Measurements from ENCODE around the gene PHF23.

Gene PHF23

GRCh38 chr17:7236808-7237207, 2.4 kb downstream of the PHF23 start:
- TF ChIP-seq CTCF (conservative IDR thresholded peaks at IDR 0.05) = no peak
- peak overlapping the region; percentile 81 for H3K27ac ChIP-seq

- no peak overlapping the region for H3K27ac ChIP-seq
- no peak for TF ChIP-seq CTCF (conservative IDR thresholded peaks at IDR 0.05)
Measured at GRCh38 chr17:7235693-7236665, 3.3 kb downstream of the PHF23 start.

- peak within 1 kb of the TSS; percentile 81 for H3K27ac ChIP-seq
- no peak for TF ChIP-seq CTCF (conservative IDR thresholded peaks at IDR 0.05)
Measured at GRCh38 chr17:7234083-7234951, 4.9 kb downstream of the PHF23 start, which contains the start of gene DVL2. Gene DVL2, minus strand, starts transcription at chr17:7234517. Its CDS starts 255 bp downstream, at chr17:7234262.

- no peak for TF ChIP-seq CTCF (conservative IDR thresholded peaks at IDR 0.05)
- peak overlapping the region; percentile 81 for H3K27ac ChIP-seq
Measured at GRCh38 chr17:7233701-7234082, 5.6 kb downstream of the PHF23 start.

- H3K27ac ChIP-seq = no peak overlapping the region
Measured at GRCh38 chr17:7232114-7232513, 7.1 kb downstream of the PHF23 start.

GRCh38 chr17:7229504-7229903, 9.8 kb downstream of the PHF23 start:
- TF ChIP-seq CTCF (conservative IDR thresholded peaks at IDR 0.05) = no peak
- no peak overlapping the region for H3K27ac ChIP-seq

More at GRCh38 chr17:7232114-7232513, 7.1 kb downstream of the PHF23 start:
- no peak for TF ChIP-seq CTCF (conservative IDR thresholded peaks at IDR 0.05)

- H3K27ac ChIP-seq = no peak overlapping the region
- no peak for TF ChIP-seq CTCF (conservative IDR thresholded peaks at IDR 0.05)
Measured at GRCh38 chr17:7228920-7229319, 10.3 kb downstream of the PHF23 start.
